ENCODE results near the gene NLN. TPM values are rescaled to one million over a fixed set of nuclear protein-coding genes. Genes with fewer than 3 reads are reported as not detected.

NLN gene
- polyA plus RNA-seq, 4 donors = 2.2 to 11.7 (median 7.6) TPM

Other genes starting within 250 kb of the NLN start
- gene ADAMTS6, start 240.3 kb upstream of the NLN start, polyA plus RNA-seq = 1 to 10 TPM in 1 of 4 donors, under 1 TPM in 1, not detected in 2; 0.28 to 1.5 TPM
- gene CENPK, start 159.0 kb upstream of the NLN start, polyA plus RNA-seq = 10 to 100 TPM in 2 of 4 donors, 1 to 10 TPM in 2; 2.7 to 20.0 (median 8.2) TPM
- 10 to 100 TPM; 16.2 to 69.3 (median 18.3) TPM for gene PPWD1, start 158.9 kb upstream of the NLN start, polyA plus RNA-seq
- 10 to 100 TPM in 1 of 4 donors, 1 to 10 TPM in 3; 2.7 to 11.5 (median 3.3) TPM for gene TRIM23, start 97.9 kb upstream of the NLN start, polyA plus RNA-seq
- 1 to 10 TPM; 2.7 to 6.3 (median 4.4) TPM for gene SHLD3, start 97.2 kb upstream of the NLN start, polyA plus RNA-seq
- gene TRAPPC13, start 97.2 kb upstream of the NLN start, polyA plus RNA-seq = 10 to 100 TPM; 14.4 to 20.1 (median 18.3) TPM
- gene SGTB, start 96 bp upstream of the NLN start, polyA plus RNA-seq = 1 to 10 TPM in 2 of 4 donors, under 1 TPM in 1, not detected in 1; 0.81 to 2.2 (median 2.1) TPM
- 100 to 1,000 TPM in 1 of 4 donors, 10 to 100 TPM in 3; 17.5 to 177 (median 40.3) TPM for gene ERBIN, start 204.4 kb downstream of the NLN start, polyA plus RNA-seq

Measured in small intestine (tissue), 4 donors.